HFF-Myc (cell line): ENCODE data around the gene HDAC1.

ENCODE experiments used
- DNase-seq: peaks from one replicate; pipeline ENCODE4 v3.0.0-alpha.2; 2011; ENCODE audit warnings: low read depth; ENCODE audit errors: extremely low read depth
- H3K4me3 ChIP-seq: replicated peaks from 2 replicates; pipeline ENCODE4 v1.5.1; 2011; ENCODE audit warnings: low read depth, mild to moderate bottlenecking, control low read depth, low read length
- TF ChIP-seq, protein P1 (sequence below): IDR thresholded peaks from 2 replicates; pipeline ENCODE4 v1.5.1; 2012; ENCODE audit warnings: mild to moderate bottlenecking, low read depth, low read length, control low read depth; ENCODE audit errors: missing control alignments

HDAC1 gene

GRCh38 chr1:32331549-32331948 is 39.7 kb downstream of the HDAC1 start:
- TF ChIP-seq, protein P1, sequence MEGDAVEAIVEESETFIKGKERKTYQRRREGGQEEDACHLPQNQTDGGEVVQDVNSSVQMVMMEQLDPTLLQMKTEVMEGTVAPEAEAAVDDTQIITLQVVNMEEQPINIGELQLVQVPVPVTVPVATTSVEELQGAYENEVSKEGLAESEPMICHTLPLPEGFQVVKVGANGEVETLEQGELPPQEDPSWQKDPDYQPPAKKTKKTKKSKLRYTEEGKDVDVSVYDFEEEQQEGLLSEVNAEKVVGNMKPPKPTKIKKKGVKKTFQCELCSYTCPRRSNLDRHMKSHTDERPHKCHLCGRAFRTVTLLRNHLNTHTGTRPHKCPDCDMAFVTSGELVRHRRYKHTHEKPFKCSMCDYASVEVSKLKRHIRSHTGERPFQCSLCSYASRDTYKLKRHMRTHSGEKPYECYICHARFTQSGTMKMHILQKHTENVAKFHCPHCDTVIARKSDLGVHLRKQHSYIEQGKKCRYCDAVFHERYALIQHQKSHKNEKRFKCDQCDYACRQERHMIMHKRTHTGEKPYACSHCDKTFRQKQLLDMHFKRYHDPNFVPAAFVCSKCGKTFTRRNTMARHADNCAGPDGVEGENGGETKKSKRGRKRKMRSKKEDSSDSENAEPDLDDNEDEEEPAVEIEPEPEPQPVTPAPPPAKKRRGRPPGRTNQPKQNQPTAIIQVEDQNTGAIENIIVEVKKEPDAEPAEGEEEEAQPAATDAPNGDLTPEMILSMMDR: no peak
- no peak for DNase-seq
- H3K4me3 ChIP-seq: no peak overlapping the region

DNA sequence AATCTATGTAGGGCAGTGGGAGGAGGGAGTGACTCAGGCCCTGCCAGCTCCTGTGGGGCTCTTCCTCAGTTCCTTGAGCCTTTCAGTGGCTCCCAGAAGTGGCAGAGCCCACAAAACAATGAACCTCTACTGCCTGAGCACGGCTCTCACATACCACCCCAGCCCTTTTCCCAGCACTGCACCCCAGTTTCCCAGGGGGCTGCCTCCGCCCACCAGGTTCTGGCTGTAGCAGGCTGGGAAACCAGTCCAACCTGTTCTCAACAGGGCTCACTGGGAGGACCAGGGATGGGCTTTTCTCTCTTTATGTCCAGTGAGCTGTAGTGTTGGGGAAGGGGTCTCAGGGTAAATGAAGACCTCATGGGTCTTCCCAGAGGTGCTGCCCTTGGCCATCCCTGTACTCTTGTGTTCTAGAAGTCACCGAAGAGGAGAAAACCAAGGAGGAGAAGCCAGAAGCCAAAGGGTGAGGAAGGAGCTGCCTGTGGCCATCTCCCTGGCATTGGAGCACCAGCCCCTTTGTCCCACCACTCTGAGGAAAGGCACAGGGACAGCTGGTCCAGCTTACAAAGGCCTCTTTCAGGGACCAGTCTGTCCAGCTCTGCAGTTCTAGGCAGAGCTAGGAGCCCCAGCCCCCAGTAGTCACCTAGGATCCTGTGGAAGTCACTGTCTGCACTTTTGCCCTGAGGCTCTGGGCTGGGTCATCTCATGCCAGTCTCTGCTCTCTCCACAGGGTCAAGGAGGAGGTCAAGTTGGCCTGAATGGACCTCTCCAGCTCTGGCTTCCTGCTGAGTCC is 40.6 kb downstream of the HDAC1 start:
- DNase-seq: no peak
- TF ChIP-seq, protein P1: no peak
- no peak overlapping the region for H3K4me3 ChIP-seq

- DNase-seq: no peak
- H3K4me3 ChIP-seq: peak overlapping the region; percentile 81
- TF ChIP-seq, protein P1: no peak
These were observed 41.5 kb downstream of the HDAC1 start for GRCh38 chr1:32333251-32333963.

DNA sequence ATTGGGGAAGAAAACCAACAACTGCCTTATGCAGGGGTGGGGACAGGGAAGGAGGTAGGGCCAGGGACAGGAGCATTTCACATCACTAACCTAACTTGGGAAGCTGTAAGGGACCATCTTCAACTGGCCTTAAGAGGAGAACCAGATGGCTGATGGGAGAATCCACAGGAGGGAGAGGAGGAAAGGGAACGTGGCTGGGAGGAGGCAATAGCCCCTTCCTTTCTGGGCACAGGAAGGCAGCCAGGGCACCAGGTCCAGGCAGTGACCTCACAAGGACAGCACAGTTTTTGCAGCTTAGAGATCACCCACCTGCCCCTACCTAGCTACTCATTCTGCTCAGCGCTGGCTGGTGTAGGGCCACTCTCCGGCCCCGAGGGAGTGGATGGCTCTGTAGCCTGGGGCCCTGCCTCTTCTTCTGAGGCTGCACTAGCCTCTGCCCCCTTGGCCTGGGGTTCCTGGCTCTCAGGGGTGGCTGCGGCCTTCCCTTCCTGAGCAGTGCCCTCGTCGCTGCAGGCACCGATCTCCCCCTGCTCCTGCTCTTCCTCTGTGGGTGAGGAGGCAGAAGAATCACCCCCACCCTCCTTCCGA is 42.5 kb downstream of the HDAC1 start:
- TF ChIP-seq, protein P1: no peak
- no peak for DNase-seq
- H3K4me3 ChIP-seq: peak overlapping the region; percentile 81

GRCh38 chr1:32334864-32335534 is 43.1 kb downstream of the HDAC1 start:
- DNase-seq: no peak
- H3K4me3 ChIP-seq: peak overlapping the region; percentile 81
- TF ChIP-seq, protein P1: peak; percentile 81

DNA sequence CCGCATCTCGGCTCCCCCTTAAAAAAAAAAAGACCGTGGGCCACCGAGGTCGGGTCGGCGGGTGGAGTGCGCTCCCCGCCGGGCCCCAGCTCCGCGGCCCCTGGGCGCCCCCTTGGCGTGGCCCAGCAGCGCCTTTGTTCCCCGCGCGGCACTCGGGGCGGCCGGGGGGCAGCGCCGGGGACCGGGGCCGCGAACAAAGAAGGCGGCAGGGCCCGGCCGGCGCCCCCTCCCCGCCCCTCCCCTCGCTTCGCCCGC is 43.6 kb downstream of the HDAC1 start:
- peak overlapping the region; percentile 81 for H3K4me3 ChIP-seq
- TF ChIP-seq, protein P1: no peak
- DNase-seq: no peak
